K562 (cell line): Measurements from ENCODE around the gene DNAJB4. TPM values are rescaled to one million over a fixed set of nuclear protein-coding genes. Genes with fewer than 3 reads are reported as not detected.

ENCODE experiments used
- BMI1 ChIP-seq: fragments of 150-350 bp; IDR thresholded peaks from 2 replicates; pipeline ENCODE4 v1.6.1; 2014; ENCODE audit warnings: low read length
- CAMTA2 ChIP-seq: fragments of 250-450 bp; sonication (Bioruptor Pico); conservative IDR thresholded peaks from 2 replicates; pipeline ENCODE4 v1.5.1; 2022
- CBX3 ChIP-seq, 2 experiments: IDR thresholded peaks; 1 replicate in 1 of 2; 2 replicates in 1 of 2; pipeline ENCODE4 v1.6.1; 2012; ENCODE audit warnings: inconsistent platforms in 2 of 2, low read length in 2 of 2, borderline replicate concordance in 1 of 2, control low read depth in 1 of 2
- CBX5 ChIP-seq: IDR thresholded peaks from 2 replicates; pipeline ENCODE4 v1.6.1; 2014; ENCODE audit warnings: low read depth, borderline replicate concordance
- DDX20 ChIP-seq: fragments of 450-650 bp; IDR thresholded peaks from 2 replicates; pipeline ENCODE4 v1.6.1; 2016; ENCODE audit warnings: missing genetic modification characterization, low read depth, mild to moderate bottlenecking, missing compliant biosample characterization, moderate library complexity
- ERF ChIP-seq: fragments of 450-650 bp; formaldehyde crosslinking; IDR thresholded peaks from 2 replicates; pipeline ENCODE4 v1.4.0; 2020; ENCODE audit warnings: mild to moderate bottlenecking, mixed read lengths
- EZH2 ChIP-seq: IDR thresholded peaks from 2 replicates; pipeline ENCODE4 v1.6.1; 2012; ENCODE audit warnings: low read depth, mild to moderate bottlenecking, inconsistent platforms, low read length, borderline replicate concordance
- HMGN3 ChIP-seq: IDR thresholded peaks from 2 replicates; pipeline ENCODE4 v1.6.1; 2011; ENCODE audit warnings: borderline replicate concordance, low read depth, mild to moderate bottlenecking, mixed read lengths, low read length; ENCODE audit not compliant: insufficient read length; ENCODE audit errors: extremely low read depth
- LARP7 ChIP-seq: fragments of 450-650 bp; IDR thresholded peaks from 2 replicates; pipeline ENCODE4 v1.6.1; 2016
- MAFK ChIP-seq: IDR thresholded peaks from 2 replicates; pipeline ENCODE4 v1.6.1; 2011; ENCODE audit warnings: low read length, improper control_type of control experiment
- MXI1 ChIP-seq: IDR thresholded peaks from 2 replicates; pipeline ENCODE4 v1.6.1; 2011; ENCODE audit warnings: low read depth, mild to moderate bottlenecking, improper control_type of control experiment, low read length
- ZBTB43 ChIP-seq: sonication (generic); formaldehyde crosslinking; IDR thresholded peaks from 2 replicates; pipeline ENCODE4 v1.8.0; 2023; ENCODE audit warnings: mild to moderate bottlenecking, missing genetic modification reagents
- ZBTB8A ChIP-seq: fragments of 450-650 bp; IDR thresholded peaks from 2 replicates; pipeline ENCODE4 v1.6.1; 2018; ENCODE audit warnings: mild to moderate bottlenecking, moderate library complexity; ENCODE audit not compliant: partially characterized antibody
- ZBTB9 ChIP-seq: fragments of 450-650 bp; formaldehyde crosslinking; IDR thresholded peaks from 2 replicates; pipeline ENCODE4 v1.4.0; 2020; ENCODE audit warnings: mild to moderate bottlenecking, moderate library complexity
- ZKSCAN3 ChIP-seq: fragments of 250-450 bp; sonication (Bioruptor Pico); IDR thresholded peaks from 2 replicates; pipeline ENCODE4 v1.4.0; 2020
- ZNF274 ChIP-seq: IDR thresholded peaks from 2 replicates; pipeline ENCODE4 v1.6.1; 2011; ENCODE audit warnings: low read depth, mild to moderate bottlenecking, low read length, moderate library complexity, borderline replicate concordance
- ZNF584 ChIP-seq: fragments of 200-800 bp; sonication (Bioruptor generic); IDR thresholded peaks from 2 replicates; pipeline ENCODE4 v1.6.1; 2016; ENCODE audit warnings: low read depth, mild to moderate bottlenecking, missing genetic modification characterization, missing compliant biosample characterization
- ZNF586 ChIP-seq: fragments of 450-650 bp; formaldehyde crosslinking; conservative IDR thresholded peaks from 2 replicates; pipeline ENCODE4 v1.4.0; 2020; ENCODE audit warnings: mild to moderate bottlenecking, moderate library complexity
- ZNF764 ChIP-seq: fragments of 250-450 bp; sonication (Bioruptor Pico); IDR thresholded peaks from 2 replicates; pipeline ENCODE4 v1.4.0; 2020; ENCODE audit warnings: low read depth, mild to moderate bottlenecking, moderate library complexity
- ZNF778 ChIP-seq: fragments of 450-650 bp; formaldehyde crosslinking; IDR thresholded peaks from 2 replicates; pipeline ENCODE4 v1.4.0; 2020; ENCODE audit warnings: mild to moderate bottlenecking, moderate library complexity
- polyA plus RNA-seq, 8 experiments: library from polyadenylated mRNA; depleted of rRNA in 4 of 8; stranded (reverse) in 5 of 8; unstranded in 3 of 8; fragments of >200 nt; fragmentation: Nextera tagmentation in 2 of 8; fragmentation: Illumina TruSeq in 1 of 8; extraction: Ambion mirVana in 2 of 8; extraction: Trizol in 1 of 8; gene quantifications; 2 replicates each; pipeline versions ENCODE4 v1.2.1 to v1.2.3, GENCODE V29; 2011 to 2014; ENCODE audit warnings: inconsistent platforms in 1 of 8, missing spikeins in 1 of 8
- total RNA-seq, 7 experiments: library from RNA; depleted of rRNA in 6 of 7; stranded (reverse); fragments of >200 nt in 6 of 7; fragmentation: Illumina TruSeq in 2 of 7; extraction: Trizol in 2 of 7; gene quantifications; 2 replicates each; pipeline versions ENCODE4 v1.2.1 to v1.2.3, GENCODE V29; 2011 to 2021; ENCODE audit warnings: low replicate concordance in 1 of 7
- TF ChIP-seq, protein P1 (sequence below): fragments of 250-450 bp; sonication (Bioruptor Pico); IDR thresholded peaks from 2 replicates; pipeline ENCODE4 v1.8.0; 2022; ENCODE audit warnings: inconsistent platforms, mild to moderate bottlenecking, moderate library complexity, borderline replicate concordance
- TF ChIP-seq, protein P2 (sequence below): IDR thresholded peaks from 2 replicates; pipeline ENCODE4 v1.6.1; 2011; ENCODE audit warnings: borderline replicate concordance, low read depth, mild to moderate bottlenecking, moderate library complexity, low read length; ENCODE audit not compliant: insufficient read depth, poor library complexity, severe bottlenecking

The DNAJB4 gene
- total and polyA plus RNA-seq, 9 of the 15 experiments (the other 6 are each of a cell fraction or from before 2014, with no cell fraction given), result 8.5 to 27.7 (median 19.8) TPM

DNA sequence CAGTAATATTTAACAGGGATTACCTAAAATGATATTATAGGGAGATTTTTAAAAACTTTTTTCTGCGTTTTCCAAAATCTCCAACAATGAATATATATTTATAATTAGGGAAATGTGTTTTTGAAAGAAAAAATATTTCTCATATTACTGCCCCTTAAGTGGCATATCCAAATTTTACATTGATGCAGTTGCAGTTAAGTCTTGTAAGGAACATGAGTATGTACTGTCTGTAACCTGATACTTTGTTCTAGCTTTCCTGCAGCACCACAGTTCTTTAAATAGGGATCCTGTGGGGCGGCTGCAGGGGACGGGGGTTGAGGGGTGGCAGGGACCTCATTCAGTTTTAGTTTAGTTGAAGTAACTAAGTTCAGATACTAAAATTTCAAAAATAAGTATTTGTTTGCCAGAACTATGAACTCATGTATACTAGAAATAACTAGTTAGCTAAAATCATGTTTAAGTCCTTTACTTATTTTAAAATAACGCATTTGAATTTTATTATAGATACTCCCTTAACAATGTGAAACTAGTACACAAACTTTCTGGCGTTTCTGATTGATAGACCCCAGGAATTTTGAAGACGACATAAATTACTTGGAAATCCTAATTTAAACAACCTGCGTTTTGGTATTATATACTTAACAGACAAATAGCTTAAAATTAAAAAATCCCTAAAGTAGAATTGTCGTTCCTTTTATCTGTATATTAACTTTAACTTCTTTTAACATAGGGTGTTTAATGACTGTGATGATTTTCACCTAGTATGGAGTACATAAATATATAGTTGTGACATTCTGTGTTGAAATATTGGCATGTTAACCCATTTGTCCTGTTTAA lies 639 bp upstream of the DNAJB4 start (continued):
- TF ChIP-seq EZH2 (no peak), ZNF274 (peak; percentile 53; the same call in 1 of the 2 replicates), ZNF586 (CRISPR knock-in tag) (peak; percentile 98), ZNF764 (peak; percentile 94), ZNF584 (CRISPR knock-in tag) (peak; percentile 28), MAFK (peak; percentile 31; the same call in 1 of the 2 replicates), ZKSCAN3 (no peak), ZBTB8A (peak; percentile 92), HMGN3 (peak; percentile 62), ZBTB43 (CRISPR knock-in tag) (no peak; the same call in 1 of the 2 replicates), CAMTA2 (CRISPR knock-in tag) (peak; percentile 100), CBX5 (no peak), CBX3 (IDR thresholded peaks at IDR 0.05; ENCODE audit: borderline replicate concordance in 1 of 2, low read length in 2 of 2) (peak in 1 of 2 experiments; percentile 61; a peak in 1 of 3 replicates), ZNF778 (CRISPR knock-in tag) (0 out of 2 replicates have a peak, but pooled peaks have one; percentile 87), ERF (CRISPR knock-in tag) (peak; percentile 100), LARP7 (no peak), MXI1 (peak; percentile 97), ZBTB9 (CRISPR knock-in tag) (peak; percentile 100), DDX20 (tag) (peak; percentile 65; the same call in 1 of the 2 replicates), BMI1 (no peak)
- TF ChIP-seq, protein P1, sequence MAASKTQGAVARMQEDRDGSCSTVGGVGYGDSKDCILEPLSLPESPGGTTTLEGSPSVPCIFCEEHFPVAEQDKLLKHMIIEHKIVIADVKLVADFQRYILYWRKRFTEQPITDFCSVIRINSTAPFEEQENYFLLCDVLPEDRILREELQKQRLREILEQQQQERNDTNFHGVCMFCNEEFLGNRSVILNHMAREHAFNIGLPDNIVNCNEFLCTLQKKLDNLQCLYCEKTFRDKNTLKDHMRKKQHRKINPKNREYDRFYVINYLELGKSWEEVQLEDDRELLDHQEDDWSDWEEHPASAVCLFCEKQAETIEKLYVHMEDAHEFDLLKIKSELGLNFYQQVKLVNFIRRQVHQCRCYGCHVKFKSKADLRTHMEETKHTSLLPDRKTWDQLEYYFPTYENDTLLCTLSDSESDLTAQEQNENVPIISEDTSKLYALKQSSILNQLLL (CRISPR knock-in tag), result no peak
- TF ChIP-seq, protein P2, sequence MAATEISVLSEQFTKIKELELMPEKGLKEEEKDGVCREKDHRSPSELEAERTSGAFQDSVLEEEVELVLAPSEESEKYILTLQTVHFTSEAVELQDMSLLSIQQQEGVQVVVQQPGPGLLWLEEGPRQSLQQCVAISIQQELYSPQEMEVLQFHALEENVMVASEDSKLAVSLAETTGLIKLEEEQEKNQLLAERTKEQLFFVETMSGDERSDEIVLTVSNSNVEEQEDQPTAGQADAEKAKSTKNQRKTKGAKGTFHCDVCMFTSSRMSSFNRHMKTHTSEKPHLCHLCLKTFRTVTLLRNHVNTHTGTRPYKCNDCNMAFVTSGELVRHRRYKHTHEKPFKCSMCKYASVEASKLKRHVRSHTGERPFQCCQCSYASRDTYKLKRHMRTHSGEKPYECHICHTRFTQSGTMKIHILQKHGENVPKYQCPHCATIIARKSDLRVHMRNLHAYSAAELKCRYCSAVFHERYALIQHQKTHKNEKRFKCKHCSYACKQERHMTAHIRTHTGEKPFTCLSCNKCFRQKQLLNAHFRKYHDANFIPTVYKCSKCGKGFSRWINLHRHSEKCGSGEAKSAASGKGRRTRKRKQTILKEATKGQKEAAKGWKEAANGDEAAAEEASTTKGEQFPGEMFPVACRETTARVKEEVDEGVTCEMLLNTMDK, result no peak
